GM10266 (cell line): ENCODE results near the gene INPP5B.
"Not testable (repeated sequence)": the region's sequence is repeated elsewhere in the genome, so short reads cannot be mapped to it uniquely, and the experiment has no call there.

Experiments used
- DNase-seq: peaks from one replicate; pipeline ENCODE4 v3.0.0; 2012; ENCODE audit errors: extremely low spot score
- CTCF ChIP-seq: IDR thresholded peaks from 2 replicates; pipeline ENCODE4 v1.5.1; 2012; ENCODE audit warnings: mild to moderate bottlenecking, low read depth; ENCODE audit not compliant: control insufficient read depth, insufficient read depth; ENCODE audit errors: missing control alignments

The INPP5B gene

GRCh38 chr1:37905727-37906126 lies 41.1 kb downstream of the INPP5B start:
- no peak for DNase-seq
- TF ChIP-seq CTCF, result no peak

GRCh38 chr1:37903921-37904320 lies 42.9 kb downstream of the INPP5B start:
- DNase-seq, result not testable (repeated sequence)

- DNase-seq, result no peak
- TF ChIP-seq CTCF, result no peak
Measured at GRCh38 chr1:37902983-37903382, 43.9 kb downstream of the INPP5B start.

GRCh38 chr1:37901893-37902225 lies 45.0 kb downstream of the INPP5B start:
- DNase-seq, result no peak
- TF ChIP-seq CTCF, result no peak

GRCh38 chr1:37901191-37901892 lies 45.5 kb downstream of the INPP5B start:
- DNase-seq, result peak; percentile 40

GRCh38 chr1:37897563-37897962 lies 49.3 kb downstream of the INPP5B start:
- not testable (repeated sequence) for DNase-seq

More at GRCh38 chr1:37901191-37901892, 45.5 kb downstream of the INPP5B start:
- TF ChIP-seq CTCF, result no peak

GRCh38 chr1:37893673-37894072 lies 53.2 kb downstream of the INPP5B start:
- TF ChIP-seq CTCF, result no peak
- no peak for DNase-seq

- DNase-seq, result no peak
- no peak for TF ChIP-seq CTCF
Measured at GRCh38 chr1:37892151-37893047, 54.5 kb downstream of the INPP5B start.
